Spleen (tissue), 11 donors: Measurements from ENCODE around the gene CYP39A1. TPM values are rescaled to one million over a fixed set of nuclear protein-coding genes. Genes with fewer than 3 reads are reported as not detected.

Source experiments
- DNase-seq: peaks from one replicate; pipeline ENCODE4 v3.0.0-alpha.2; 2020
- H3K27ac ChIP-seq, 8 donors: fragments of 200-600 bp; sonication (generic) in 7 of 8; 1 replicate in 4 of 8; 2 replicates in 4 of 8; pipeline versions ENCODE4 v1.5.0 to v1.8.0; 2016 to 2021; ENCODE audit warnings: inconsistent platforms in 4 of 8, mild to moderate bottlenecking in 4 of 8, moderate library complexity in 1 of 8
- H3K27me3 ChIP-seq, 7 donors: fragments of 200-600 bp; sonication (generic) in 6 of 7; replicated peaks in 1 of 7; 1 replicate in 4 of 7; 2 replicates in 3 of 7; pipeline versions ENCODE4 v1.5.0 to v1.8.0; 2016 to 2021; ENCODE audit warnings: inconsistent platforms in 3 of 7, mild to moderate bottlenecking in 1 of 7
- H3K36me3 ChIP-seq, 6 donors: fragments of 200-600 bp; sonication (generic) in 5 of 6; 1 replicate in 4 of 6; 2 replicates in 2 of 6; pipeline versions ENCODE4 v1.5.0 to v1.8.0; 2016 to 2021; ENCODE audit warnings: inconsistent platforms in 2 of 6
- H3K4me1 ChIP-seq, 6 donors: fragments of 200-600 bp; sonication (generic) in 5 of 6; 1 replicate in 3 of 6; 2 replicates in 3 of 6; pipeline versions ENCODE4 v1.5.0 to v1.8.0; 2016 to 2021; ENCODE audit warnings: inconsistent platforms in 3 of 6
- H3K4me3 ChIP-seq, 8 donors: fragments of 200-600 bp; sonication (generic) in 7 of 8; 1 replicate in 4 of 8; 2 replicates in 4 of 8; pipeline versions ENCODE4 v1.5.0 to v1.8.0; 2016 to 2021; ENCODE audit warnings: inconsistent platforms in 4 of 8, mild to moderate bottlenecking in 4 of 8, moderate library complexity in 2 of 8
- H3K9me3 ChIP-seq, 8 donors: fragments of 200-600 bp; sonication (generic) in 7 of 8; 1 replicate in 4 of 8; 2 replicates in 4 of 8; pipeline versions ENCODE4 v1.5.0 to v1.8.0; 2016 to 2021; ENCODE audit warnings: inconsistent platforms in 4 of 8
- POLR2A ChIP-seq, 3 donors: fragments of 450-650 bp; IDR thresholded peaks; one replicate each; pipeline ENCODE4 v1.5.1; 2017; ENCODE audit warnings: antibody characterized with exemption in 3 of 3, mild to moderate bottlenecking in 1 of 3
- POLR2AphosphoS5 ChIP-seq, 3 donors: sonication (generic); formaldehyde crosslinking; IDR thresholded peaks; one replicate each; pipeline ENCODE4 v1.5.1; 2017; ENCODE audit warnings: antibody characterized with exemption in 3 of 3
- WGBS, 5 donors: extraction: QIAGEN DNeasy Blood & Tissue Kit in 3 of 5; methylation state at CpG; one replicate each; pipeline versions ENCODE4 v1.1.5 to v1.1.7; 2013 to 2018; 5-methylcytosine and 5-hydroxymethylcytosine counted together
- intact Hi-C: fragments of 100-400 bp; cut with DNase I; formaldehyde crosslinking; loops from one replicate; pipeline ENCODE4 v1.15.0; 2023; ENCODE audit warnings: low total_unique reads
- polyA plus RNA-seq, 3 donors: library from polyadenylated mRNA; stranded (reverse); fragments of 200-250 nt; gene quantifications; one replicate each; pipeline ENCODE4 v1.2.1, GENCODE V29; 2013
- total RNA-seq, 7 donors: library from RNA; depleted of rRNA in 3 of 7; stranded (reverse); fragments of >200 nt in 3 of 7; fragmentation: NEBNext Ultra II Directional in 4 of 7; extraction: Animal tissue kit (Norgen Biotek cat#: 25700) in 4 of 7; gene quantifications; one replicate each; pipeline versions ENCODE4 v1.1.0 to v1.2.1, GENCODE V29; 2016 to 2021
- TF ChIP-seq, protein P1 (sequence below), 11 experiments: fragments of 200-600 bp in 7 of 11; fragments of 450-650 bp in 4 of 11; sonication (generic) in 4 of 11; IDR thresholded peaks in 8 of 11; conservative IDR thresholded peaks in 3 of 11; 1 replicate in 7 of 11; 2 replicates in 4 of 11; pipeline versions ENCODE4 v1.4.0 to v1.8.0; 2016 to 2021; ENCODE audit warnings: antibody characterized with exemption in 11 of 11, inconsistent platforms in 4 of 11, mild to moderate bottlenecking in 1 of 11
- donor health status: healthy with polysubstance abuse.
- donor health status: DM: no; HTN: no; CAD: no; lungs with moderate emphysema.
- donor health status: DM: no; HTN: no; CAD: no.
- donor health status: Bipolar disorder and iron deficiency.
- donor health status: healthy.
- donor health status: DM: no; HTN: no; CAD: no.
- donor health status: DM: yes; HTN: yes; CAD: no.

CYP39A1 gene
- total and polyA plus RNA-seq, 10 donors, result 0.39 to 2.8 (median 0.91) TPM

DNA sequence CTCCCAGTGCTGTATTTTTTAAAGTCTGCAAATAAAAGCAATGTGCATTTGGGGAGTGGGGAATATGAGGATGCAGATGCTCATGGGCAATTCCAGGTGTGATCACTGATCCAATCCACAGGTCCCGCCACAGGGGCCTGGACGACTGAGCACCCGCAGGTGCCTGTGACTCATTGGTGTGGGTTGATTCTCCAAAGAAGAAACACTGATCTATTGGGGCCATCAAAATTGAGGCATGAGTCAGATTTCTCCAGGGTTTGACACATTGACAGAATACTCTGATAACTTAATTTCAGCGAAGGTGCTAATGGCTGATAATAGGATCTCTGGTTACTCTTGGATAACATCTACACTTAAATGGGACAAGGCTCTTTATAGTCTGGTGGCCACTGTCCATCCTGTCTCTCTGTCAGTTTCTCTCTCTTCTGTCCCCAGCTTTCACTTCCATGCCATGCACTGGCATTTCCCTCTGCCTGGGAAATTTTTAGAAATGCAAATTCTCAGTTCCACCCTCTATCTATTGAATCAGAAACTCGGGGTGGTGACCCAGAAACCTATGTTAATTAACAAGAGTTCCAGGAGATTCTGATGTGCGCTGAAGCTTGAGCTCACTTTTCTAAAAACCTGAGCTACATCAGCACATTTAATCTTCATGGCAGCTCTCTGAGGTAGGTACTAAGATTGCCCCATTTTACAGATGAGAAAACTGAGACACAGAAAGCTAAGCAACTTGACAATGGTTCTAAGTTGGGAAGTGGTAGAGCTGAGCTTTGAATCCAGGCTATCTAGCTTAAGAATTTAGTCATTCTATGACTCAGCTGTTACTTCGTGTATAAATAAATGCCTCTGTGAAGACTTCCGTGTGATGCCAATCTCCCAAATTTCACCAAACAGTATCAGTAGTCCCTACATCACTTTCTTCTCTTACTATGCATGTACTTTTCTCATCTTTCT is 151.2 kb downstream of the CYP39A1 start:
- TF ChIP-seq, protein P1, sequence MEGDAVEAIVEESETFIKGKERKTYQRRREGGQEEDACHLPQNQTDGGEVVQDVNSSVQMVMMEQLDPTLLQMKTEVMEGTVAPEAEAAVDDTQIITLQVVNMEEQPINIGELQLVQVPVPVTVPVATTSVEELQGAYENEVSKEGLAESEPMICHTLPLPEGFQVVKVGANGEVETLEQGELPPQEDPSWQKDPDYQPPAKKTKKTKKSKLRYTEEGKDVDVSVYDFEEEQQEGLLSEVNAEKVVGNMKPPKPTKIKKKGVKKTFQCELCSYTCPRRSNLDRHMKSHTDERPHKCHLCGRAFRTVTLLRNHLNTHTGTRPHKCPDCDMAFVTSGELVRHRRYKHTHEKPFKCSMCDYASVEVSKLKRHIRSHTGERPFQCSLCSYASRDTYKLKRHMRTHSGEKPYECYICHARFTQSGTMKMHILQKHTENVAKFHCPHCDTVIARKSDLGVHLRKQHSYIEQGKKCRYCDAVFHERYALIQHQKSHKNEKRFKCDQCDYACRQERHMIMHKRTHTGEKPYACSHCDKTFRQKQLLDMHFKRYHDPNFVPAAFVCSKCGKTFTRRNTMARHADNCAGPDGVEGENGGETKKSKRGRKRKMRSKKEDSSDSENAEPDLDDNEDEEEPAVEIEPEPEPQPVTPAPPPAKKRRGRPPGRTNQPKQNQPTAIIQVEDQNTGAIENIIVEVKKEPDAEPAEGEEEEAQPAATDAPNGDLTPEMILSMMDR (IDR thresholded peaks at IDR 0.05 in 8 of 11, conservative IDR thresholded peaks at IDR 0.05 in 3 of 11), result no peak
- no peak for TF ChIP-seq POLR2AphosphoS5 (IDR thresholded peaks at IDR 0.05)
- no peak for TF ChIP-seq POLR2A (IDR thresholded peaks at IDR 0.05)
- intact Hi-C loops, result no loop called here
- 77 to 93% (median 83%) methylated on average over 8 of the region's 8 CpGs for WGBS, 5 donors
- H3K9me3 ChIP-seq, result no peaks in the 10 kb centered on the region
- DNase-seq, result no peak
- no peaks in the 10 kb centered on the region for H3K4me1 ChIP-seq
- H3K4me3 ChIP-seq, result no peak overlapping the region
- H3K27me3 ChIP-seq, result peaks cover 0 to 18% (median 0%) of the 10 kb centered on the region in 7 donors
- H3K36me3 ChIP-seq, result no peaks in the 10 kb centered on the region
- H3K27ac ChIP-seq, result no peak overlapping the region

- Histone ChIP-seq H3K27me3 (peaks cover 0 to 18% (median 0%) of the 10 kb centered on the region in 7 donors), H3K4me3 (no peak overlapping the region), H3K27ac (no peak overlapping the region), H3K36me3 (no peaks in the 10 kb centered on the region), H3K4me1 (no peaks in the 10 kb centered on the region), H3K9me3 (no peaks in the 10 kb centered on the region)
- TF ChIP-seq POLR2A (IDR thresholded peaks at IDR 0.05), result no peak
- intact Hi-C loops, result no loop called here
- no peak for DNase-seq
Measured at GRCh38 chr6:46500382-46500781, 152.2 kb downstream of the CYP39A1 start.

Other genes with a start within 250 kb of the CYP39A1 start
- gene RCAN2, start 161.4 kb downstream of the CYP39A1 start, total RNA-seq, result 10 to 100 TPM in 3 of 7 donors, 1 to 10 TPM in 4; 5.2 to 15.7 (median 8.5) TPM
- gene RCAN2, start 161.4 kb downstream of the CYP39A1 start, polyA plus RNA-seq, result 1 to 10 TPM; 2.4 to 4.4 (median 2.9) TPM
- gene SLC25A27, start 157 bp upstream of the CYP39A1 start, total RNA-seq, result 10 to 100 TPM in 5 of 7 donors, 1 to 10 TPM in 2; 9.2 to 17.8 (median 11.3) TPM
- gene SLC25A27, start 157 bp upstream of the CYP39A1 start, polyA plus RNA-seq, result 10 to 100 TPM in 1 of 3 donors, 1 to 10 TPM in 2; 4.3 to 10.3 (median 7.9) TPM
- gene TDRD6, start 35.1 kb upstream of the CYP39A1 start, total RNA-seq, result under 1 TPM; 0.17 to 0.98 (median 0.60) TPM
- gene TDRD6, start 35.1 kb upstream of the CYP39A1 start, polyA plus RNA-seq, result under 1 TPM; 0.09 to 0.26 (median 0.24) TPM
- gene PLA2G7, start 82.6 kb upstream of the CYP39A1 start, total RNA-seq, result 10 to 100 TPM; 19.1 to 47.9 (median 30.1) TPM
- gene PLA2G7, start 82.6 kb upstream of the CYP39A1 start, polyA plus RNA-seq, result 10 to 100 TPM in 2 of 3 donors, 1 to 10 TPM in 1; 8.9 to 17.6 (median 15.7) TPM
- gene ANKRD66, start 94.1 kb upstream of the CYP39A1 start, total RNA-seq, result not detected
- gene ANKRD66, start 94.1 kb upstream of the CYP39A1 start, polyA plus RNA-seq, result not detected
- gene MEP1A, start 140.6 kb upstream of the CYP39A1 start, total RNA-seq, result under 1 TPM in 4 of 7 donors, not detected in 3; 0.19 to 0.94 (median 0.41) TPM
- gene MEP1A, start 140.6 kb upstream of the CYP39A1 start, polyA plus RNA-seq, result under 1 TPM; 0.09 to 0.22 (median 0.09) TPM